Measurements from ENCODE around the gene CA10.

- no peak for TF ChIP-seq POLR2A (IDR thresholded peaks at IDR 0.05; ENCODE audit: low read depth, low read length)
- TF ChIP-seq TAF1 (IDR thresholded peaks at IDR 0.05; ENCODE audit: borderline replicate concordance, low read depth, low read length) = no peak
Observed at GRCh38 chr17:51767287-51767686, 391.2 kb downstream of the CA10 start.
